Small intestine (tissue), 7 donors: ENCODE measurements around the gene GAK. TPM values are rescaled to one million over a fixed set of nuclear protein-coding genes. Genes with fewer than 3 reads are reported as not detected.

Source experiments
- DNase-seq, 2 donors: peaks; one replicate each; pipeline versions ENCODE4 v3.0.0 to v3.0.0-alpha.2; 2013
- FAIRE-seq: peaks from 2 replicates; lab custom pipeline; 2012; peaks lifted over from hg19 to GRCh38; lab: Jason Lieb, UNC
- H3K27ac ChIP-seq, 3 donors: one replicate each; pipeline ENCODE4 v1.5.1; 2013; ENCODE audit warnings: low read length in 2 of 3, mild to moderate bottlenecking in 2 of 3, control low read depth in 1 of 3, inconsistent platforms in 1 of 3, low read depth in 1 of 3, moderate library complexity in 1 of 3
- H3K27me3 ChIP-seq, 3 donors: one replicate each; pipeline ENCODE4 v1.6.1; 2013; ENCODE audit warnings: low read length in 3 of 3, inconsistent platforms in 1 of 3; ENCODE audit not compliant: control insufficient read depth in 3 of 3, insufficient read depth in 3 of 3
- H3K36me3 ChIP-seq, 3 donors: one replicate each; pipeline ENCODE4 v1.6.1; 2013; ENCODE audit warnings: low read length in 3 of 3, inconsistent platforms in 1 of 3, low read depth in 1 of 3, mild to moderate bottlenecking in 1 of 3, moderate library complexity in 1 of 3; ENCODE audit not compliant: control insufficient read depth in 3 of 3, insufficient read depth in 2 of 3
- H3K4me1 ChIP-seq, 3 donors: one replicate each; pipeline ENCODE4 v1.6.1; 2013; ENCODE audit warnings: low read length in 2 of 3, inconsistent platforms in 1 of 3, low read depth in 1 of 3, mild to moderate bottlenecking in 1 of 3, moderate library complexity in 1 of 3; ENCODE audit not compliant: control insufficient read depth in 3 of 3, insufficient read depth in 2 of 3
- H3K4me3 ChIP-seq, 3 donors: one replicate each; pipeline ENCODE4 v1.5.1; 2013; ENCODE audit warnings: low read length in 3 of 3, control low read depth in 1 of 3, inconsistent platforms in 1 of 3, low read depth in 1 of 3, mild to moderate bottlenecking in 1 of 3, moderate library complexity in 1 of 3
- H3K9me3 ChIP-seq, 2 donors: one replicate each; pipeline ENCODE4 v1.6.1; 2013; ENCODE audit warnings: low read depth in 1 of 2, low read length in 1 of 2; ENCODE audit not compliant: control insufficient read depth in 2 of 2, insufficient read depth in 1 of 2
- WGBS, 3 donors: extraction: QIAGEN DNeasy Blood & Tissue Kit; methylation state at CpG; one replicate each; pipeline ENCODE4 v1.1.7; 2013; 5-methylcytosine and 5-hydroxymethylcytosine counted together
- polyA plus RNA-seq, 4 donors: library from polyadenylated mRNA; stranded (reverse) in 3 of 4; unstranded in 1 of 4; fragments of 200-250 nt in 3 of 4; fragments of 120-200 nt in 1 of 4; gene quantifications; one replicate each; pipeline versions ENCODE4 v1.2.1 to v1.2.3, GENCODE V29; 2013
- donor health status: healthy with polysubstance abuse.
- donor health status: control.
- donor health status: control.
- donor health status: Bipolar disorder and iron deficiency.
- donor health status: healthy.

Gene GAK
- polyA plus RNA-seq, 4 donors = 98.4 to 463 (median 230) TPM

GRCh38 chr4:855880-856224, 76.3 kb downstream of the GAK start:
- no peaks in the 10 kb centered on the region for H3K4me1 ChIP-seq
- no peak overlapping the region for H3K4me3 ChIP-seq
- peaks cover 18 to 79% (median 31%) of the 10 kb centered on the region in 3 donors for H3K36me3 ChIP-seq
- no peak overlapping the region for H3K27ac ChIP-seq
- H3K27me3 ChIP-seq = no peaks in the 10 kb centered on the region
- DNase-seq (no peak), FAIRE-seq (no peak)
- no peaks in the 10 kb centered on the region for H3K9me3 ChIP-seq
- WGBS, 3 donors = 0 to 36% (median 18%) methylated on average over 1 of the region's 1 CpG

GRCh38 chr4:854356-854755, 77.8 kb downstream of the GAK start:
- no peak for DNase-seq
- FAIRE-seq = no peak
- Histone ChIP-seq H3K9me3 (no peaks in the 10 kb centered on the region), H3K36me3 (peaks cover 23 to 81% (median 35%) of the 10 kb centered on the region in 3 donors), H3K27me3 (no peaks in the 10 kb centered on the region), H3K27ac (no peak overlapping the region), H3K4me1 (no peaks in the 10 kb centered on the region), H3K4me3 (no peak overlapping the region)
- 85 to 88% (median 88%) methylated on average over 11 of the region's 11 CpGs for WGBS, 3 donors

DNA sequence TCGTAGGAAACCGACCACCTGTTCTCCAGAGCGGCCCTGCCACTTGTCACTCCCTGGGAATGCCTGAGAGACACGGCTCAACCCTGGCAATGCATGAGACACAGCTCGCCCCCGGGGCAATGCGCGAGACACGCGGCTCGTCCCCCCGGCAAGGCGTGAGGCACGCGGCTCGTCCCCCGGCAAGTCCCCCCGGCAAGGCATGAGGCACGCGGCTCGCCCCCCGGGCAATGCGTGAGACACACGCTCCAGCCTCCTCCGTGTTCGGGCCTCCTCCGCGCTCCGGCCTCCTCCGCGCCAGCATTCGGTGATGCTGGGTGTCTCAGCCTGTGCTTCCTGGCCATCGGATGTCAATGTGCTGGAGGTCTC, 78.7 kb downstream of the GAK start:
- WGBS, 3 donors = 94 to 96% (median 94%) methylated on average over 27 to 33 of the region's 33 CpGs
- Histone ChIP-seq H3K9me3 (no peaks in the 10 kb centered on the region), H3K4me1 (no peaks in the 10 kb centered on the region), H3K36me3 (peaks cover 24 to 81% (median 30%) of the 10 kb centered on the region in 3 donors), H3K27me3 (no peaks in the 10 kb centered on the region), H3K27ac (no peak overlapping the region), H3K4me3 (no peak overlapping the region)
- FAIRE-seq (no peak), DNase-seq (no peak)

GRCh38 chr4:851701-852430, 80.2 kb downstream of the GAK start:
- no peak overlapping the region for H3K27ac ChIP-seq
- no peaks in the 10 kb centered on the region for H3K9me3 ChIP-seq
- WGBS, 3 donors = 94 to 95% (median 95%) methylated on average over 33 of the region's 33 CpGs
- H3K4me1 ChIP-seq = no peaks in the 10 kb centered on the region
- FAIRE-seq (no peak), DNase-seq (no peak)
- peaks cover 17 to 80% (median 18%) of the 10 kb centered on the region in 3 donors for H3K36me3 ChIP-seq
- H3K27me3 ChIP-seq = no peaks in the 10 kb centered on the region
- H3K4me3 ChIP-seq = no peak overlapping the region

GRCh38 chr4:850323-850945, 81.7 kb downstream of the GAK start:
- DNase-seq = no peak
- H3K27ac ChIP-seq = no peak overlapping the region
- no peak for FAIRE-seq
- 84 to 93% (median 89%) methylated on average over 15 to 18 of the region's 18 CpGs for WGBS, 3 donors
- H3K36me3 ChIP-seq = peaks cover 14 to 69% (median 18%) of the 10 kb centered on the region in 3 donors
- no peak overlapping the region for H3K4me3 ChIP-seq
- H3K9me3 ChIP-seq = no peaks in the 10 kb centered on the region
- no peaks in the 10 kb centered on the region for H3K4me1 ChIP-seq
- no peaks in the 10 kb centered on the region for H3K27me3 ChIP-seq

- no peak for FAIRE-seq
- 93 to 95% (median 95%) methylated on average over 47 to 50 of the region's 50 CpGs for WGBS, 3 donors
- peaks cover 14 to 67% (median 18%) of the 10 kb centered on the region in 3 donors for H3K36me3 ChIP-seq
These were observed 82.5 kb downstream of the GAK start for GRCh38 chr4:849478-850175.

GRCh38 chr4:848803-849477, 83.2 kb downstream of the GAK start:
- WGBS, 3 donors = 84 to 85% (median 84%) methylated on average over 25 to 27 of the region's 27 CpGs

More at GRCh38 chr4:849478-850175, 82.5 kb downstream of the GAK start:
- no peak for DNase-seq
- no peak overlapping the region for H3K27ac ChIP-seq
- no peaks in the 10 kb centered on the region for H3K4me1 ChIP-seq
- no peaks in the 10 kb centered on the region for H3K27me3 ChIP-seq
- H3K9me3 ChIP-seq = peaks cover 0 to under 1% of the 10 kb centered on the region in 2 donors
- H3K4me3 ChIP-seq = no peak overlapping the region

DNA sequence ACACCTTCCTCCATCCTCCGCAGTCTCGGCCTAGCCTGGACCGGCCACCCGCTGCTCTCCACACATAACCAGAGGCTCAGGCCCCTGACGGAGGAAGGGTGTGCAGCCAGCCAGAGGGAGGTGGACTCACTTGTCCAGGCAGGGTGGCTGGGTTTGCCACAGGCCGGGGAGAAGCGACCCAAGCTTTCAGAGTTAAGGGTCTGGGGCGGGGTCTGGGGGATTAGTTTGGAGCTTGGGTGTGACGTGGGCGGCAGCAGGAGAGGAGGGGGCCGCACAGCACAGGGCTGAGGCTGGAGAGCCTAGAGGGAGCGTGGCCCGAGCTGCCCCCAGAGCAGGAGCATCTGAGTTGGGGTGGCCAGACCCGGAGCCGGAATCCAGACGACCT, 83.8 kb downstream of the GAK start:
- Histone ChIP-seq H3K36me3 (peaks cover 12 to 68% (median 18%) of the 10 kb centered on the region in 3 donors), H3K9me3 (peaks cover 0 to 5% of the 10 kb centered on the region in 2 donors), H3K27ac (no peak overlapping the region), H3K27me3 (no peaks in the 10 kb centered on the region), H3K4me1 (no peaks in the 10 kb centered on the region), H3K4me3 (no peak overlapping the region)
- no peak for FAIRE-seq
- WGBS, 3 donors = 91 to 95% (median 92%) methylated on average over 16 of the region's 16 CpGs
- no peak for DNase-seq

More at GRCh38 chr4:848803-849477, 83.2 kb downstream of the GAK start:
- H3K9me3 ChIP-seq = peaks cover 0 to 5% of the 10 kb centered on the region in 2 donors
- no peaks in the 10 kb centered on the region for H3K27me3 ChIP-seq
- peaks cover 12 to 64% (median 18%) of the 10 kb centered on the region in 3 donors for H3K36me3 ChIP-seq
- no peak overlapping the region for H3K4me3 ChIP-seq
- H3K4me1 ChIP-seq = no peaks in the 10 kb centered on the region
- DNase-seq (no peak), FAIRE-seq (no peak)
- no peak overlapping the region for H3K27ac ChIP-seq
